Measurements from ENCODE around the gene BMPR2.
"Not testable (repeated sequence)": the region's sequence is repeated elsewhere in the genome, so short reads cannot be mapped to it uniquely, and the experiment has no call there.

DNA sequence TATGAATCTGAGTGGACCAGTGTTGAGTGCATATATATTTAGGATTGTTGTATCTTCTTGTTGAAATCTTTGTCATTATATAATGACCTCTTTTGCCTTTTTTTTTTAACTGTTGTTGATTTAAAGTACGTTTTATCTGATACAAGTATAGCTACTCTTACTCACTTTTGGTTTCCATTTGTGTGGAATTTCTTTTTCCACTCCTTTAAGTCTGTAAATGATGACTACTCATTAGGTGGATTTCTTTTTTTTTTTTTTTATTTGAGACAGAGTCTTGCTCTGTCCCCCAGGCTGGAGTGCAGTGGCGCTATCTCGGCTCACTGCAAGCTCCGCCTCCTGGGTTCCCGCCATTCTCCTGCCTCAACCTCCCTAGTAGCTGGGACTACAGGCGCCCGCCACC lies 206.7 kb downstream of the BMPR2 start:
- TF ChIP-seq, protein P1, sequence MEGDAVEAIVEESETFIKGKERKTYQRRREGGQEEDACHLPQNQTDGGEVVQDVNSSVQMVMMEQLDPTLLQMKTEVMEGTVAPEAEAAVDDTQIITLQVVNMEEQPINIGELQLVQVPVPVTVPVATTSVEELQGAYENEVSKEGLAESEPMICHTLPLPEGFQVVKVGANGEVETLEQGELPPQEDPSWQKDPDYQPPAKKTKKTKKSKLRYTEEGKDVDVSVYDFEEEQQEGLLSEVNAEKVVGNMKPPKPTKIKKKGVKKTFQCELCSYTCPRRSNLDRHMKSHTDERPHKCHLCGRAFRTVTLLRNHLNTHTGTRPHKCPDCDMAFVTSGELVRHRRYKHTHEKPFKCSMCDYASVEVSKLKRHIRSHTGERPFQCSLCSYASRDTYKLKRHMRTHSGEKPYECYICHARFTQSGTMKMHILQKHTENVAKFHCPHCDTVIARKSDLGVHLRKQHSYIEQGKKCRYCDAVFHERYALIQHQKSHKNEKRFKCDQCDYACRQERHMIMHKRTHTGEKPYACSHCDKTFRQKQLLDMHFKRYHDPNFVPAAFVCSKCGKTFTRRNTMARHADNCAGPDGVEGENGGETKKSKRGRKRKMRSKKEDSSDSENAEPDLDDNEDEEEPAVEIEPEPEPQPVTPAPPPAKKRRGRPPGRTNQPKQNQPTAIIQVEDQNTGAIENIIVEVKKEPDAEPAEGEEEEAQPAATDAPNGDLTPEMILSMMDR (IDR thresholded peaks at IDR 0.05 in 8 of 11, conservative IDR thresholded peaks at IDR 0.05 in 3 of 11) = not testable (repeated sequence)
- TF ChIP-seq POLR2A (IDR thresholded peaks at IDR 0.05) = not testable (repeated sequence)
